H1 (cell line): ENCODE results near the gene KRT80. TPM values are rescaled to one million over a fixed set of nuclear protein-coding genes. Genes with fewer than 3 reads are reported as not detected.

Experiments used
- CTCF ChIA-PET: fragments of 300-600 bp; sonication (Branson Sonifier 250); formaldehyde crosslinking; loops from one replicate; lab custom pipeline; 2021; ENCODE audit not compliant: partially characterized antibody; lab: Charles Lee
- POLR2A ChIA-PET: fragments of 300-600 bp; sonication (Branson Sonifier 250); formaldehyde crosslinking; loops from one replicate; lab custom pipeline; 2021; ENCODE audit warnings: inconsistent platforms; ENCODE audit not compliant: partially characterized antibody; lab: Charles Lee
- DNase-seq, 2 experiments: peaks; one replicate each; pipeline versions ENCODE4 v3.0.0 to v3.0.0-alpha.2; 2010 to 2022; ENCODE audit warnings: low spot score in 2 of 2, low read depth in 1 of 2, mixed read lengths in 1 of 2
- FAIRE-seq: peaks from 2 replicates; lab custom pipeline; 2011; peaks lifted over from hg19 to GRCh38; lab: Jason Lieb, UNC
- H2AFZ ChIP-seq: 2 replicates; pipeline ENCODE4 v1.8.1; 2012; ENCODE audit warnings: low read length, inconsistent platforms
- H2AK5ac ChIP-seq: 2 replicates; pipeline ENCODE4 v1.6.1; 2013; ENCODE audit warnings: low read depth, low read length
- H2BK120ac ChIP-seq: replicated peaks from 2 replicates; pipeline ENCODE3; 2013; ENCODE audit warnings: low read depth, low read length, inconsistent platforms
- H2BK12ac ChIP-seq: 2 replicates; pipeline ENCODE4 v1.6.1; 2013; ENCODE audit warnings: low read depth, low read length
- H2BK15ac ChIP-seq: 2 replicates; pipeline ENCODE4 v1.6.1; 2013; ENCODE audit warnings: low read length
- H2BK20ac ChIP-seq: 2 replicates; pipeline ENCODE4 v1.6.1; 2013; ENCODE audit warnings: low read length
- H2BK5ac ChIP-seq: 2 replicates; pipeline ENCODE4 v1.6.1; 2013; ENCODE audit warnings: low read depth, low read length
- H3K14ac ChIP-seq: 2 replicates; pipeline ENCODE4 v1.6.1; 2013; ENCODE audit warnings: inconsistent platforms; ENCODE audit not compliant: insufficient read length
- H3K18ac ChIP-seq: 2 replicates; pipeline ENCODE4 v1.6.1; 2013; ENCODE audit warnings: low read length; ENCODE audit errors: extremely low read depth
- H3K23ac ChIP-seq: 2 replicates; pipeline ENCODE4 v1.6.1; 2013; ENCODE audit warnings: inconsistent platforms; ENCODE audit not compliant: insufficient read length
- H3K23me2 ChIP-seq: 2 replicates; pipeline ENCODE4 v1.6.1; 2013; ENCODE audit warnings: low read depth, low read length
- H3K27ac ChIP-seq: 2 replicates; pipeline ENCODE4 v1.6.1; 2011; ENCODE audit warnings: low read depth, low read length, inconsistent platforms
- H3K27me3 ChIP-seq, 4 experiments: replicated peaks in 1 of 4; 1 replicate in 1 of 4; 2 replicates in 3 of 4; pipeline versions ENCODE4 v1.6.1 to v1.8.1; 2011 to 2013; ENCODE audit warnings: low read length in 3 of 4, mild to moderate bottlenecking in 3 of 4, inconsistent platforms in 2 of 4, mixed read lengths in 2 of 4, moderate library complexity in 1 of 4; ENCODE audit not compliant: control insufficient read depth in 3 of 4, insufficient read depth in 3 of 4; ENCODE audit errors: extremely low read depth in 1 of 4
- H3K36me3 ChIP-seq, 4 experiments: 2 replicates each; pipeline versions ENCODE4 v1.6.1 to v1.8.1; 2011 to 2013; ENCODE audit warnings: mild to moderate bottlenecking in 4 of 4, low read length in 3 of 4, moderate library complexity in 2 of 4, control low read depth in 1 of 4, inconsistent platforms in 1 of 4; ENCODE audit not compliant: insufficient read depth in 4 of 4, control insufficient read depth in 2 of 4
- H3K4ac ChIP-seq: replicated peaks from 2 replicates; pipeline ENCODE3; 2013; ENCODE audit warnings: low read length, low read depth, mixed read lengths, inconsistent platforms; ENCODE audit not compliant: insufficient read length
- H3K4me1 ChIP-seq, 4 experiments: replicated peaks in 1 of 4; 1 replicate in 1 of 4; 2 replicates in 3 of 4; pipeline versions ENCODE4 v1.6.1 to v1.8.1; 2011 to 2013; ENCODE audit warnings: low read length in 3 of 4, inconsistent platforms in 2 of 4, mixed read lengths in 1 of 4; ENCODE audit not compliant: insufficient read depth in 4 of 4, control insufficient read depth in 3 of 4
- H3K4me2 ChIP-seq, 2 experiments: 2 replicates each; pipeline versions ENCODE4 v1.6.1 to v1.8.1; 2011 to 2013; ENCODE audit warnings: low read depth in 2 of 2, low read length in 2 of 2, control low read depth in 1 of 2, inconsistent platforms in 1 of 2, mild to moderate bottlenecking in 1 of 2; ENCODE audit not compliant: insufficient read depth in 1 of 2
- H3K4me3 ChIP-seq, 4 experiments: fragments of 200-600, 300-600 bp in 1 of 4; sonication (generic), shearing (Covaris generic), sonication (Bioruptor Twin) in 1 of 4; 2 replicates each; pipeline versions ENCODE4 v1.5.1 to v1.8.1; 2011 to 2016; ENCODE audit warnings: low read length in 4 of 4, low read depth in 3 of 4, control low read depth in 2 of 4, inconsistent platforms in 2 of 4, mild to moderate bottlenecking in 2 of 4, mixed read lengths in 1 of 4, moderate library complexity in 1 of 4; ENCODE audit not compliant: insufficient read depth in 2 of 4; ENCODE audit errors: extremely low read depth in 1 of 4
- H3K56ac ChIP-seq: replicated peaks from 2 replicates; pipeline ENCODE3; 2013; ENCODE audit warnings: low read depth, mild to moderate bottlenecking, mixed read lengths, low read length, inconsistent platforms; ENCODE audit not compliant: insufficient read length
- H3K79me1 ChIP-seq: 2 replicates; pipeline ENCODE4 v1.6.1; 2013; ENCODE audit warnings: low read depth, low read length, control low read depth
- H3K79me2 ChIP-seq, 2 experiments: 2 replicates each; pipeline versions ENCODE4 v1.6.1 to v1.8.1; 2012 to 2013; ENCODE audit warnings: low read length in 2 of 2, mild to moderate bottlenecking in 2 of 2, inconsistent platforms in 1 of 2; ENCODE audit not compliant: insufficient read depth in 2 of 2, control insufficient read depth in 1 of 2
- H3K9ac ChIP-seq, 4 experiments: replicated peaks in 1 of 4; 1 replicate in 1 of 4; 2 replicates in 3 of 4; pipeline versions ENCODE4 v1.6.1 to v1.8.1; 2011 to 2013; ENCODE audit warnings: low read depth in 3 of 4, low read length in 3 of 4, control low read depth in 2 of 4, mild to moderate bottlenecking in 2 of 4, moderate library complexity in 2 of 4, inconsistent platforms in 1 of 4; ENCODE audit errors: extremely low read depth in 1 of 4
- H3K9me3 ChIP-seq, 2 experiments: 2 replicates each; pipeline versions ENCODE4 v1.6.1 to v1.8.1; 2012 to 2013; ENCODE audit warnings: mild to moderate bottlenecking in 2 of 2, moderate library complexity in 2 of 2, control low read depth in 1 of 2, inconsistent platforms in 1 of 2, low read depth in 1 of 2, low read length in 1 of 2, mixed read lengths in 1 of 2; ENCODE audit not compliant: insufficient read depth in 2 of 2
- H4K20me1 ChIP-seq, 2 experiments: replicated peaks in 1 of 2; 2 replicates each; pipeline versions ENCODE3 to v1.8.1; 2011 to 2013; ENCODE audit warnings: inconsistent platforms in 2 of 2, low read length in 2 of 2, mild to moderate bottlenecking in 1 of 2; ENCODE audit not compliant: insufficient read depth in 2 of 2, control insufficient read depth in 1 of 2
- H4K5ac ChIP-seq: 2 replicates; pipeline ENCODE4 v1.6.1; 2013; ENCODE audit warnings: low read length, low read depth, mixed read lengths, inconsistent platforms; ENCODE audit not compliant: insufficient read length
- H4K8ac ChIP-seq: 2 replicates; pipeline ENCODE4 v1.8.0; 2013; ENCODE audit warnings: mild to moderate bottlenecking, moderate library complexity, low read length, inconsistent platforms; ENCODE audit not compliant: insufficient read depth; ENCODE audit errors: extremely low read depth
- H4K91ac ChIP-seq: replicated peaks from 2 replicates; pipeline ENCODE3; 2013; ENCODE audit warnings: low read length, mixed read lengths, inconsistent platforms; ENCODE audit not compliant: insufficient read length
- ASH2L ChIP-seq: fragments of 200-600, 300-600 bp; sonication (generic); IDR thresholded peaks from one replicate; pipeline ENCODE4 v1.7.1; 2017; ENCODE audit warnings: low read length
- CREB1 ChIP-seq: IDR thresholded peaks from 2 replicates; pipeline ENCODE4 v1.6.1; 2012; ENCODE audit warnings: inconsistent platforms
- CTBP2 ChIP-seq: IDR thresholded peaks from 2 replicates; pipeline ENCODE4 v1.7.0; 2011; ENCODE audit warnings: borderline replicate concordance, mild to moderate bottlenecking, moderate library complexity, mixed read lengths, low read length; ENCODE audit not compliant: insufficient read depth, insufficient read length
- GABPA ChIP-seq: IDR thresholded peaks from 2 replicates; pipeline ENCODE4 v1.6.1; 2011; ENCODE audit warnings: mild to moderate bottlenecking, low read length, moderate library complexity, borderline replicate concordance; ENCODE audit not compliant: insufficient read depth
- KDM1A ChIP-seq: fragments of 200-600, 300-600 bp; sonication (generic); IDR thresholded peaks from 2 replicates; pipeline ENCODE4 v1.7.1; 2016; ENCODE audit warnings: mild to moderate bottlenecking, low read length, borderline replicate concordance
- NRF1 ChIP-seq: IDR thresholded peaks from 2 replicates; pipeline ENCODE4 v1.6.1; 2011; ENCODE audit warnings: mild to moderate bottlenecking, low read depth, low read length, improper control_type of control experiment
- SP2 ChIP-seq: IDR thresholded peaks from 2 replicates; pipeline ENCODE4 v1.6.1; 2012; ENCODE audit warnings: mild to moderate bottlenecking, low read length, inconsistent platforms
- TEAD4 ChIP-seq: IDR thresholded peaks from 2 replicates; pipeline ENCODE4 v1.6.1; 2012; ENCODE audit warnings: low read depth, low read length, inconsistent platforms, mixed read lengths
- WGBS, 2 experiments: shearing (Covaris generic) in 1 of 2; methylation state at CpG; one replicate each; pipeline versions ENCODE4 v1.1.6 to v1.1.7; 2013 to 2015; ENCODE audit warnings: low lambda C conversion rate in 2 of 2, mixed read lengths in 2 of 2, inconsistent platforms in 1 of 2, low coverage in 1 of 2, missing lambda C conversion rate in 1 of 2; ENCODE audit not compliant: insufficient replicate concordance in 2 of 2, insufficient coverage in 1 of 2, insufficient read length in 1 of 2; ENCODE audit errors: extremely low coverage in 1 of 2, missing lambda C conversion rate in 1 of 2; 5-methylcytosine and 5-hydroxymethylcytosine counted together
- polyA plus RNA-seq, 7 experiments: library from polyadenylated mRNA; depleted of rRNA in 3 of 7; stranded (reverse) in 5 of 7; unstranded in 2 of 7; fragments of >200 nt in 5 of 7; fragments of 200-250 nt in 2 of 7; gene quantifications; 1 replicate in 5 of 7; 2 replicates in 1 of 7; 4 replicates in 1 of 7; pipeline versions ENCODE4 v1.2.1 to v1.2.3, GENCODE V29; 2011 to 2013; ENCODE audit warnings: missing spikeins in 2 of 7, mixed read lengths in 2 of 7
- total RNA-seq: library from RNA; stranded (reverse); fragmentation: NEBNext Ultra II Directional; extraction: Animal tissue kit (Norgen Biotek cat#: 25700); gene quantifications from 2 replicates; pipeline ENCODE4 v1.2.1, GENCODE V29; 2021
- TF ChIP-seq, protein P1 (sequence below): IDR thresholded peaks from 2 replicates; pipeline ENCODE4 v1.6.1; 2011; ENCODE audit warnings: low read depth, mild to moderate bottlenecking, low read length; ENCODE audit not compliant: insufficient read depth
- TF ChIP-seq, protein P2 (sequence below): IDR thresholded peaks from 2 replicates; pipeline ENCODE4 v1.6.1; 2012; ENCODE audit warnings: inconsistent platforms

The KRT80 gene
- total and polyA plus RNA-seq, 2 of the 8 experiments (the other 6 are each of a cell fraction or from before 2014, with no cell fraction given), result 0.05 TPM; not detected in 1

DNA sequence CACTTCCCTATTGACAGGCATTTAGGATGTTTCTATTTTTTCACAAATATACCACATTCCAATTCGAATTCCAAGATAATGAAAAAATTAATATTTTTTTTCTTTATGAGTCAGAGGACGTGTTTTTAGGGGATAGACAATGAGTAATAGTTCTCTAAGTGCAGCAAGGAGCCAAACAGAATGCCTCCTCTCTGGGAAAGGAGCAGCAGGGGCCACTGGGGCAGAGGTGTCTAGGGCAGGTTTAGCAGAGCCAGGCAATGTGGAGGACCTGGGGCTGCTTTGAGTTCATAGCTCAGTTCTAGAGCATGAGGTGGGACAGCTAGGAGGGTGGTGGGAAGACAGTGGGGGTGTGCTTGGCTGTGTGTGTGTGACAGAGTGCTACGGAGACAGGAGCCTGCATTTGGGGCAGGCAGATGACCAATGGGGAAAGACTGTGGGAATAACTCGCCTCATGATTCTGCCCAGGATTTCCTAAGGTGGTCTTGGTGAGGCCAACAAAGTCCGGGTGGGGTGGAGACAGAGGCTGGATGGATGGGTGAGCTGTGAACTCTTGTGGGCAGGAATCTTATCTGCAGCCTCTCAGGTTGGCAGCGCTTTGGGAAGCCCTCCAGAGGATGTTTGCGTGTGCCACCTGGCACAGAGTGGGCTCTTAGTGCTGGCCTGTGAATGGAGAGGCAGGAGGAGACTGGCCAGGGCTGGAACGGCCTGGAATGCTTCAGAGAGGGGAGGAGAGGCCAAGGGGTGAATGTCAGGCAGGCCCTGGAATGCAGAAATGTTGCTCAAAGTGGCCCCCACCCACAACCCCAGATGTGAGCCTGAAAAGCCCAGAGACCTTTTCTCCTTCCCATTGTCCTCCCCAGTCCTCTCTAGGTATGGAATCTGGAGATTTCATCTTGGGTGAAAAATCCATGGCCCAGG, 38.8 kb upstream of the KRT80 start:
- no peak overlapping the region; the same call in 1 of the 2 replicates for H2BK5ac ChIP-seq
- no peak overlapping the region for H3K56ac ChIP-seq
- no peaks in the 10 kb centered on the region for H3K79me1 ChIP-seq
- H3K14ac ChIP-seq, result no peak overlapping the region
- peak overlapping the region; percentile 45 for H4K91ac ChIP-seq
- no peak overlapping the region for H3K27ac ChIP-seq
- H4K8ac ChIP-seq, result peak overlapping the region; percentile 76
- FAIRE-seq (no peak), DNase-seq (no peak)
- H3K18ac ChIP-seq, result peak overlapping the region; percentile 19; the same call in 1 of the 2 replicates
- no peaks in the 10 kb centered on the region for H3K36me3 ChIP-seq
- no peak overlapping the region for H3K9ac ChIP-seq
- peaks cover 0 to 25% (median 18%) of the 10 kb centered on the region in 4 experiments; a peak in 6 of 7 replicates for H3K4me1 ChIP-seq
- H2BK12ac ChIP-seq, result peak overlapping the region; percentile 84; the same call in 1 of the 2 replicates
- H3K4me2 ChIP-seq, result no peak overlapping the region; a peak in 1 of 4 replicates
- peak overlapping the region; percentile 32; the same call in 1 of the 2 replicates for H2BK20ac ChIP-seq
- 85% methylated on average over 8 of the region's 8 CpGs; no CpG with 5 or more reads in 1 of the 2 experiments for WGBS, 2 experiments
- H2BK15ac ChIP-seq, result no peak overlapping the region
- H3K23me2 ChIP-seq, result peaks cover 8% of the 10 kb centered on the region; the same call in 1 of the 2 replicates
- H3K27me3 ChIP-seq, result peaks cover 0 to 48% (median 25%) of the 10 kb centered on the region in 4 experiments; a peak in 6 of 7 replicates
- POLR2A ChIA-PET, result no interaction called here
- H2AFZ ChIP-seq, result no peak overlapping the region
- H2BK120ac ChIP-seq, result no peak overlapping the region
- no peak overlapping the region for H3K23ac ChIP-seq
- CTCF ChIA-PET, result interaction anchor here (0.7 to 17.6 kb wide), 15 partner anchors 10 to 131 kb away, joined by 3 to 151 read pairs (median 6); no protein-coding TSS in a partner anchor
- no peaks in the 10 kb centered on the region for H4K20me1 ChIP-seq
- no peaks in the 10 kb centered on the region for H3K79me2 ChIP-seq
- no peak overlapping the region for H3K4ac ChIP-seq
- H2AK5ac ChIP-seq, result 0 out of 2 replicates have a peak overlapping the region, but pooled peaks have one; percentile 71
- H3K4me3 ChIP-seq, result no peak overlapping the region
- no peak overlapping the region for H4K5ac ChIP-seq
- no peaks in the 10 kb centered on the region for H3K9me3 ChIP-seq
- TF ChIP-seq ASH2L, result no peak
- no peak for TF ChIP-seq SP2
- TF ChIP-seq, protein P1, sequence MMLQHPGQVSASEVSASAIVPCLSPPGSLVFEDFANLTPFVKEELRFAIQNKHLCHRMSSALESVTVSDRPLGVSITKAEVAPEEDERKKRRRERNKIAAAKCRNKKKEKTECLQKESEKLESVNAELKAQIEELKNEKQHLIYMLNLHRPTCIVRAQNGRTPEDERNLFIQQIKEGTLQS, result no peak
- TF ChIP-seq NRF1, result no peak
- no peak for TF ChIP-seq CTBP2
- TF ChIP-seq TEAD4, result peak; percentile 92
- no peak for TF ChIP-seq GABPA
- TF ChIP-seq, protein P2, sequence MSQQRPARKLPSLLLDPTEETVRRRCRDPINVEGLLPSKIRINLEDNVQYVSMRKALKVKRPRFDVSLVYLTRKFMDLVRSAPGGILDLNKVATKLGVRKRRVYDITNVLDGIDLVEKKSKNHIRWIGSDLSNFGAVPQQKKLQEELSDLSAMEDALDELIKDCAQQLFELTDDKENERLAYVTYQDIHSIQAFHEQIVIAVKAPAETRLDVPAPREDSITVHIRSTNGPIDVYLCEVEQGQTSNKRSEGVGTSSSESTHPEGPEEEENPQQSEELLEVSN, result no peak
- TF ChIP-seq KDM1A, result no peak
- no peak for TF ChIP-seq CREB1
